ENCODE measurements around the gene TSR1.
A peak's percentile ranks its signal among the peaks of the same experiment; 100 is the strongest.
"Not testable (repeated sequence)": the region's sequence is repeated elsewhere in the genome, so short reads cannot be mapped to it uniquely, and the experiment has no call there.

The TSR1 gene

GRCh38 chr17:2336852-2337543 lies 741 bp upstream of the TSR1 start, which contains the start of gene SGSM2:
Gene SGSM2, plus strand, starts transcription at chr17:2337501. Its CDS starts 188 bp downstream, at chr17:2337689.
- peak; percentile 41 to 43 for DNase-seq (ENCODE audit: low read depth in 2 of 2)

- no peak for DNase-seq (ENCODE audit: low read depth in 2 of 2)
These were observed 487 bp downstream of the TSR1 start for GRCh38 chr17:2335726-2336214.

GRCh38 chr17:2331303-2331702 lies 5.0 kb downstream of the TSR1 start:
- no peak for DNase-seq (ENCODE audit: low read depth in 2 of 2)

GRCh38 chr17:2323629-2324314 lies 12.5 kb downstream of the TSR1 start:
- DNase-seq (ENCODE audit: low read depth in 2 of 2), result no peak

- no peak for DNase-seq (ENCODE audit: low read depth in 2 of 2)
These were observed 14.9 kb downstream of the TSR1 start for GRCh38 chr17:2321399-2321798.

GRCh38 chr17:2319051-2319450 lies 17.2 kb downstream of the TSR1 start:
- no peak for DNase-seq (ENCODE audit: low read depth in 2 of 2)

GRCh38 chr17:2317796-2318195 lies 18.5 kb downstream of the TSR1 start:
- DNase-seq (ENCODE audit: low read depth in 2 of 2), result no peak

- DNase-seq (ENCODE audit: low read depth in 2 of 2), result not testable (repeated sequence)
These were observed 19.4 kb downstream of the TSR1 start for GRCh38 chr17:2316916-2317205.

GRCh38 chr17:2312736-2313135 lies 23.5 kb downstream of the TSR1 start:
- DNase-seq (ENCODE audit: low read depth in 2 of 2), result no peak

- no peak for DNase-seq (ENCODE audit: low read depth in 2 of 2)
These were observed 26.7 kb downstream of the TSR1 start for GRCh38 chr17:2309338-2310154.

GRCh38 chr17:2304931-2305330 lies 31.3 kb downstream of the TSR1 start:
- no peak for DNase-seq (ENCODE audit: low read depth in 2 of 2)

- DNase-seq (ENCODE audit: low read depth in 2 of 2), result peak; percentile 89 to 93
These were observed 32.8 kb downstream of the TSR1 start, which contains the start of the genes SMG6 and SRR for GRCh38 chr17:2303204-2304188. Gene SMG6, minus strand, starts transcription at chr17:2303785. Its CDS starts 65 bp downstream, at chr17:2303720. Gene SRR, plus strand, starts transcription at chr17:2303950. Its CDS starts 11,611 bp downstream, at chr17:2315561.

- peak in 1 of 2 donors; percentile 0 for DNase-seq (ENCODE audit: low read depth in 2 of 2)
These were observed 33.5 kb downstream of the TSR1 start for GRCh38 chr17:2302778-2303203.

GRCh38 chr17:2299756-2300155 lies 36.5 kb downstream of the TSR1 start:
- no peak for DNase-seq (ENCODE audit: low read depth in 2 of 2)

- DNase-seq (ENCODE audit: low read depth in 2 of 2), result no peak
These were observed 37.1 kb downstream of the TSR1 start for GRCh38 chr17:2299136-2299535.

- DNase-seq (ENCODE audit: low read depth in 2 of 2), result no peak
These were observed 39.2 kb downstream of the TSR1 start for GRCh38 chr17:2297023-2297422.

GRCh38 chr17:2295575-2295974 lies 40.7 kb downstream of the TSR1 start:
- no peak for DNase-seq (ENCODE audit: low read depth in 2 of 2)

- no peak for DNase-seq (ENCODE audit: low read depth in 2 of 2)
These were observed 44.2 kb downstream of the TSR1 start for GRCh38 chr17:2292100-2292499.

- no peak for DNase-seq (ENCODE audit: low read depth in 2 of 2)
These were observed 46.3 kb downstream of the TSR1 start for GRCh38 chr17:2289878-2290478.

- no peak for DNase-seq (ENCODE audit: low read depth in 2 of 2)
These were observed 53.0 kb downstream of the TSR1 start for GRCh38 chr17:2283302-2283701.
